ENCODE results near the gene IPCEF1.

- TF ChIP-seq SNAI2 (CRISPR knock-in tag; IDR thresholded peaks at IDR 0.05) (no peak), ARNTL (CRISPR knock-in tag; IDR thresholded peaks at IDR 0.05; ENCODE audit: borderline replicate concordance, low read depth) (no peak), ZNF565 (CRISPR knock-in tag; conservative IDR thresholded peaks at IDR 0.05; ENCODE audit: low read depth) (no peak), ZFP3 (CRISPR knock-in tag; IDR thresholded peaks at IDR 0.05) (no peak), ZFP30 (CRISPR knock-in tag; IDR thresholded peaks at IDR 0.05) (no peak), TOX (CRISPR knock-in tag; IDR thresholded peaks at IDR 0.05; ENCODE audit: borderline replicate concordance) (no peak), ISL1 (CRISPR knock-in tag; IDR thresholded peaks at IDR 0.05) (peak; percentile 57)
Observed at GRCh38 chr6:154298297-154298696, 58.3 kb downstream of the IPCEF1 start.
